ENCODE data around the gene MYO1D.

The MYO1D gene

GRCh38 chr17:32516940-32517701 lies 359.8 kb downstream of the MYO1D start:
- POLR2A ChIA-PET = no interaction called here
- no peak for DNase-seq (ENCODE audit: low read depth, low spot score)
- no peak overlapping the region for H3K4me3 ChIP-seq (ENCODE audit: low read depth, low read length)
- CTCF ChIA-PET = interaction anchor here (1.2 kb wide), 1 partner anchor 13 kb away, joined by 4 read pairs; no protein-coding TSS in a partner anchor
- no peak for TF ChIP-seq CTCF (IDR thresholded peaks at IDR 0.05; ENCODE audit: insufficient read depth, low read length, missing control alignments)

GRCh38 chr17:32516450-32516849 lies 360.5 kb downstream of the MYO1D start:
- ChIA-PET POLR2A (no interaction called here), CTCF (interaction anchor here (1.2 kb wide), 1 partner anchor 12 kb away, joined by 4 read pairs; no protein-coding TSS in a partner anchor)
- TF ChIP-seq CTCF (IDR thresholded peaks at IDR 0.05; ENCODE audit: insufficient read depth, low read length, missing control alignments) = no peak
- H3K4me3 ChIP-seq (ENCODE audit: low read depth, low read length) = no peak overlapping the region
- DNase-seq (ENCODE audit: low read depth, low spot score) = no peak

GRCh38 chr17:32515677-32516383 lies 361.1 kb downstream of the MYO1D start:
- POLR2A ChIA-PET = no interaction called here
- TF ChIP-seq CTCF (IDR thresholded peaks at IDR 0.05; ENCODE audit: insufficient read depth, low read length, missing control alignments) = no peak
- CTCF ChIA-PET = interaction anchor here (1.2 kb wide), 1 partner anchor 11 kb away, joined by 4 read pairs; no protein-coding TSS in a partner anchor
- no peak for DNase-seq (ENCODE audit: low read depth, low spot score)
- H3K4me3 ChIP-seq (ENCODE audit: low read depth, low read length) = no peak overlapping the region

GRCh38 chr17:32514606-32515005 lies 362.3 kb downstream of the MYO1D start:
- CTCF ChIA-PET = no interaction called here
- H3K4me3 ChIP-seq (ENCODE audit: low read depth, low read length) = no peak overlapping the region
- POLR2A ChIA-PET = no interaction called here
- no peak for DNase-seq (ENCODE audit: low read depth, low spot score)
- no peak for TF ChIP-seq CTCF (IDR thresholded peaks at IDR 0.05; ENCODE audit: insufficient read depth, low read length, missing control alignments)

- H3K4me3 ChIP-seq (ENCODE audit: low read depth, low read length) = no peak overlapping the region
- CTCF ChIA-PET = no interaction called here
- TF ChIP-seq CTCF (IDR thresholded peaks at IDR 0.05; ENCODE audit: insufficient read depth, low read length, missing control alignments) = no peak
- DNase-seq (ENCODE audit: low read depth, low spot score) = no peak
- POLR2A ChIA-PET = no interaction called here
These were observed 363.3 kb downstream of the MYO1D start for GRCh38 chr17:32513579-32513978.

GRCh38 chr17:32512328-32512727 lies 364.6 kb downstream of the MYO1D start:
- H3K4me3 ChIP-seq (ENCODE audit: low read depth, low read length) = no peak overlapping the region
- POLR2A ChIA-PET = no interaction called here
- no peak for DNase-seq (ENCODE audit: low read depth, low spot score)
- no peak for TF ChIP-seq CTCF (IDR thresholded peaks at IDR 0.05; ENCODE audit: insufficient read depth, low read length, missing control alignments)
- CTCF ChIA-PET = interaction anchor here (1.2 kb wide), 1 partner anchor 28 kb away, joined by 3 read pairs; no protein-coding TSS in a partner anchor

All from AG04449 (cell line).